GM12873 (cell line): ENCODE data around the gene SHISA7.
"Not testable (repeated sequence)": the region's sequence is repeated elsewhere in the genome, so short reads cannot be mapped to it uniquely, and the experiment has no call there.

Source experiments
- CTCF ChIP-seq: IDR thresholded peaks from 2 replicates; pipeline ENCODE4 v1.5.1; 2012; ENCODE audit warnings: low read depth, mild to moderate bottlenecking, moderate library complexity, low read length, control low read depth; ENCODE audit not compliant: insufficient read depth; ENCODE audit errors: missing control alignments

The SHISA7 gene

GRCh38 chr19:55410168-55410567 is 32.9 kb downstream of the SHISA7 start:
- no peak for TF ChIP-seq CTCF

- no peak for TF ChIP-seq CTCF
Observed at GRCh38 chr19:55408533-55408872, 34.6 kb downstream of the SHISA7 start.

GRCh38 chr19:55407800-55408532 is 35.1 kb downstream of the SHISA7 start:
- no peak for TF ChIP-seq CTCF

- TF ChIP-seq CTCF, result not testable (repeated sequence)
Observed at GRCh38 chr19:55407550-55407799, 35.6 kb downstream of the SHISA7 start, which contains the start of gene UBE2S. TSS of gene UBE2S (minus strand) at chr19:55407788. CDS start at chr19:55407589, 199 bp downstream.

- TF ChIP-seq CTCF, result no peak
Observed at GRCh38 chr19:55406826-55407549, 36.1 kb downstream of the SHISA7 start.

- TF ChIP-seq CTCF, result no peak
Observed at GRCh38 chr19:55406091-55406825, 36.8 kb downstream of the SHISA7 start.

- no peak for TF ChIP-seq CTCF
Observed at GRCh38 chr19:55405638-55406037, 37.5 kb downstream of the SHISA7 start.
